Renal cortex interstitium (tissue), 11 donors: ENCODE measurements around the gene TMUB2. TPM values are rescaled to one million over a fixed set of nuclear protein-coding genes. Genes with fewer than 3 reads are reported as not detected.
A peak's percentile ranks its signal among the peaks of the same experiment; 100 is the strongest.

Experiments
- DNase-seq, 11 donors: peaks; one replicate each; pipeline ENCODE4 v3.0.0-alpha.2; 2013; ENCODE audit warnings: low read depth in 9 of 11, low spot score in 4 of 11; ENCODE audit errors: extremely low read depth in 1 of 11
- polyA plus RNA-seq, 3 donors: library from polyadenylated mRNA; unstranded; fragments of 120-200 nt; gene quantifications; one replicate each; pipeline ENCODE4 v1.2.1, GENCODE V29; 2013; ENCODE audit not compliant: insufficient read length in 3 of 3

TMUB2 gene
- polyA plus RNA-seq, 3 donors = 38.7 to 55.2 (median 45.8) TPM

- no peak for DNase-seq
Measured at GRCh38 chr17:44212507-44213402, 26.0 kb downstream of the TMUB2 start.

GRCh38 chr17:44213403-44214229 lies 26.8 kb downstream of the TMUB2 start:
- no peak for DNase-seq

- DNase-seq = no peak
Measured at GRCh38 chr17:44214230-44214494, 27.4 kb downstream of the TMUB2 start.

GRCh38 chr17:44214896-44215295 lies 28.1 kb downstream of the TMUB2 start:
- DNase-seq = no peak

GRCh38 chr17:44216173-44216572 lies 29.4 kb downstream of the TMUB2 start:
- DNase-seq = no peak

GRCh38 chr17:44216694-44217093 lies 29.9 kb downstream of the TMUB2 start:
- DNase-seq = no peak

- DNase-seq = no peak
Measured at GRCh38 chr17:44217738-44218343, 31.1 kb downstream of the TMUB2 start.

- peak in 8 of 11 donors; percentile 80 to 89 (median 85) for DNase-seq
Measured at GRCh38 chr17:44218344-44219107, 31.8 kb downstream of the TMUB2 start.

- DNase-seq = peak in 4 of 11 donors; percentile 57 to 67 (median 60)
Measured at GRCh38 chr17:44219108-44219615, 32.4 kb downstream of the TMUB2 start.

- DNase-seq = peak in 5 of 11 donors; percentile 65 to 76 (median 71)
Measured at GRCh38 chr17:44219616-44220212, 32.9 kb downstream of the TMUB2 start, which contains the start of gene UBTF. Gene UBTF (minus strand): TSS chr17:44219675. CDS start chr17:44218229, 1,446 bp downstream.

GRCh38 chr17:44220213-44221083 lies 33.7 kb downstream of the TMUB2 start:
- DNase-seq = peak in 3 of 11 donors; percentile 35 to 49 (median 46)

GRCh38 chr17:44221084-44221861 lies 34.5 kb downstream of the TMUB2 start:
- DNase-seq = peak in 6 of 11 donors; percentile 64 to 80 (median 68)

- DNase-seq = no peak
Measured at GRCh38 chr17:44221862-44222111, 35.0 kb downstream of the TMUB2 start.

- DNase-seq = peak in 5 of 11 donors; percentile 50 to 77 (median 54)
Measured at GRCh38 chr17:44222112-44222869, 35.5 kb downstream of the TMUB2 start.

GRCh38 chr17:44223541-44224071 lies 36.8 kb downstream of the TMUB2 start:
- no peak for DNase-seq

- no peak for DNase-seq
Measured at GRCh38 chr17:44229090-44229489, 42.3 kb downstream of the TMUB2 start.
